CD14-positive monocyte (primary cell): ENCODE results near the gene XPR1. TPM values are rescaled to one million over a fixed set of nuclear protein-coding genes. Genes with fewer than 3 reads are reported as not detected.

Experiments used
- DNase-seq, 3 donors: peaks; one replicate each; pipeline ENCODE4 v3.0.0-alpha.2; 2011 to 2022
- H2AFZ ChIP-seq: 2 replicates; pipeline ENCODE4 v1.6.0; 2012; ENCODE audit warnings: mild to moderate bottlenecking, low read depth, low read length, inconsistent platforms; ENCODE audit not compliant: insufficient read depth, poor library complexity, severe bottlenecking
- H3K27ac ChIP-seq, 2 donors: 1 replicate in 1 of 2; 2 replicates in 1 of 2; pipeline ENCODE4 v1.5.1; 2012 to 2013; ENCODE audit warnings: low read length in 2 of 2, control low read depth in 1 of 2, inconsistent platforms in 1 of 2, low read depth in 1 of 2, mild to moderate bottlenecking in 1 of 2
- H3K27me3 ChIP-seq, 2 donors: one replicate each; pipeline versions ENCODE4 v1.6.0 to v1.6.1; 2011 to 2013; ENCODE audit warnings: low read length in 2 of 2; ENCODE audit not compliant: control insufficient read depth in 2 of 2, insufficient read depth in 2 of 2
- H3K36me3 ChIP-seq, 2 donors: replicated peaks in 1 of 2; 1 replicate in 1 of 2; 2 replicates in 1 of 2; pipeline versions ENCODE4 v1.5.1 to v1.6.1; 2012 to 2013; ENCODE audit warnings: low read length in 2 of 2, control low read depth in 1 of 2, inconsistent platforms in 1 of 2, mild to moderate bottlenecking in 1 of 2; ENCODE audit not compliant: insufficient read depth in 2 of 2, control insufficient read depth in 1 of 2
- H3K4me1 ChIP-seq, 2 donors: 1 replicate in 1 of 2; 2 replicates in 1 of 2; pipeline versions ENCODE4 v1.5.1 to v1.6.1; 2012 to 2013; ENCODE audit warnings: low read length in 2 of 2, control low read depth in 1 of 2, inconsistent platforms in 1 of 2, mild to moderate bottlenecking in 1 of 2, moderate library complexity in 1 of 2; ENCODE audit not compliant: insufficient read depth in 2 of 2, control insufficient read depth in 1 of 2
- H3K4me2 ChIP-seq: replicated peaks from 2 replicates; pipeline ENCODE3; 2012; ENCODE audit warnings: low read length, moderate library complexity, mild to moderate bottlenecking; ENCODE audit not compliant: poor library complexity, severe bottlenecking; ENCODE audit errors: extremely low read depth
- H3K4me3 ChIP-seq, 3 experiments: fragments of 200-600 bp in 1 of 3; sonication (generic) in 1 of 3; replicated peaks in 1 of 3; 1 replicate in 2 of 3; 2 replicates in 1 of 3; pipeline ENCODE4 v1.5.1; 2011 to 2013; ENCODE audit warnings: low read length in 3 of 3, mild to moderate bottlenecking in 3 of 3, control low read depth in 2 of 3, low read depth in 2 of 3, inconsistent platforms in 1 of 3, moderate library complexity in 1 of 3
- H3K79me2 ChIP-seq: 2 replicates; pipeline ENCODE4 v1.6.0; 2012; ENCODE audit warnings: mild to moderate bottlenecking, control low read depth, inconsistent platforms, low read length, moderate library complexity; ENCODE audit not compliant: insufficient read depth
- H3K9ac ChIP-seq: 2 replicates; pipeline ENCODE4 v1.6.0; 2017; ENCODE audit warnings: low read length, mild to moderate bottlenecking; ENCODE audit not compliant: insufficient read depth, poor library complexity, severe bottlenecking
- H3K9me3 ChIP-seq, 2 donors: replicated peaks in 1 of 2; 1 replicate in 1 of 2; 2 replicates in 1 of 2; pipeline versions ENCODE4 v1.5.1 to v1.6.1; 2012 to 2013; ENCODE audit warnings: low read length in 2 of 2, control low read depth in 1 of 2; ENCODE audit not compliant: control insufficient read depth in 1 of 2, insufficient read depth in 1 of 2
- H4K20me1 ChIP-seq: 2 replicates; pipeline ENCODE4 v1.6.0; 2012; ENCODE audit warnings: mild to moderate bottlenecking, low read length, control low read depth, moderate library complexity; ENCODE audit not compliant: insufficient read depth
- H3K27ac Mint-ChIP-seq, 7 donors: one replicate each; pipeline ENCODE4 v1.8.0; 2020; ENCODE audit warnings: mild to moderate bottlenecking in 7 of 7, mixed read lengths in 7 of 7, moderate library complexity in 6 of 7, inconsistent platforms in 2 of 7
- H3K27me3 Mint-ChIP-seq, 3 donors: one replicate each; pipeline ENCODE4 v1.8.0; 2021 to 2022; ENCODE audit warnings: low read depth in 3 of 3, mild to moderate bottlenecking in 3 of 3, mixed read lengths in 3 of 3, moderate library complexity in 3 of 3, inconsistent platforms in 1 of 3
- H3K36me3 Mint-ChIP-seq, 2 donors: one replicate each; pipeline ENCODE4 v1.8.0; 2020; ENCODE audit warnings: mixed read lengths in 2 of 2, inconsistent platforms in 1 of 2, mild to moderate bottlenecking in 1 of 2
- H3K4me1 Mint-ChIP-seq: one replicate; pipeline ENCODE4 v1.8.0; 2020; ENCODE audit warnings: mild to moderate bottlenecking, mixed read lengths
- H3K4me3 Mint-ChIP-seq, 2 donors: one replicate each; pipeline ENCODE4 v1.8.0; 2020; ENCODE audit warnings: mild to moderate bottlenecking in 2 of 2, mixed read lengths in 2 of 2, moderate library complexity in 1 of 2
- H3K9me3 Mint-ChIP-seq, 7 donors: one replicate each; pipeline ENCODE4 v1.8.0; 2020 to 2022; ENCODE audit warnings: mixed read lengths in 7 of 7, mild to moderate bottlenecking in 6 of 7, moderate library complexity in 6 of 7, inconsistent platforms in 2 of 7
- CTCF ChIP-seq: fragments of 200-600 bp; IDR thresholded peaks from one replicate; pipeline ENCODE4 v1.8.0; 2022; ENCODE audit warnings: antibody characterized with exemption, mild to moderate bottlenecking
- WGBS: methylation state at CpG from one replicate; pipeline ENCODE4 v1.1.5; 2013; ENCODE audit warnings: missing lambda C conversion rate; ENCODE audit not compliant: insufficient coverage; 5-methylcytosine and 5-hydroxymethylcytosine counted together
- intact Hi-C, 2 donors: fragments of 100-400 bp; cut with micrococcal nuclease; formaldehyde crosslinking; loops; one replicate each; pipeline versions ENCODE4 v1.15.0 to v1.15.1; 2023
- polyA plus RNA-seq, 3 donors: library from polyadenylated mRNA; depleted of rRNA in 1 of 3; unstranded in 2 of 3; stranded (reverse) in 1 of 3; fragments of 300-500 nt in 2 of 3; fragments of >200 nt in 1 of 3; fragmentation: Illumina TruSeq in 2 of 3; gene quantifications; 1 replicate in 2 of 3; 2 replicates in 1 of 3; pipeline ENCODE4 v1.2.3, GENCODE V29; 2012 to 2021

XPR1 gene
- polyA plus RNA-seq, 3 donors = 4.7 to 12.5 (median 8.7) TPM

GRCh38 chr1:180603850-180604226, 28.0 kb upstream of the XPR1 start:
- peaks cover 0 to 4% (median 2%) of the 10 kb centered on the region in 3 donors for H3K27me3 Mint-ChIP-seq
- no peak overlapping the region for H3K4me3 Mint-ChIP-seq
- H3K4me1 Mint-ChIP-seq = no peaks in the 10 kb centered on the region
- WGBS = 89% methylated on average over 1 of the region's 2 CpGs
- H3K9me3 ChIP-seq = no peaks in the 10 kb centered on the region
- no peak for DNase-seq
- no peaks in the 10 kb centered on the region for H4K20me1 ChIP-seq
- no peak for TF ChIP-seq CTCF
- no peaks in the 10 kb centered on the region for H3K4me1 ChIP-seq
- H3K4me3 ChIP-seq = no peak overlapping the region
- H3K27ac ChIP-seq = no peak overlapping the region
- H3K9ac ChIP-seq = no peak overlapping the region
- H3K36me3 ChIP-seq = no peaks in the 10 kb centered on the region
- peaks cover 0 to 2% (median 0%) of the 10 kb centered on the region in 7 donors for H3K9me3 Mint-ChIP-seq
- H3K79me2 ChIP-seq = no peaks in the 10 kb centered on the region
- H3K36me3 Mint-ChIP-seq = no peaks in the 10 kb centered on the region
- intact Hi-C loops = no loop called here
- no peaks in the 10 kb centered on the region for H3K27me3 ChIP-seq
- H3K27ac Mint-ChIP-seq = no peak overlapping the region
- H2AFZ ChIP-seq = no peak overlapping the region
- no peak overlapping the region for H3K4me2 ChIP-seq

- WGBS = 88% methylated on average over 1 of the region's 2 CpGs
- TF ChIP-seq CTCF = no peak
- H3K4me1 ChIP-seq = peaks cover 0 to 4% of the 10 kb centered on the region in 2 donors
- H3K4me3 ChIP-seq = no peak overlapping the region
- no peaks in the 10 kb centered on the region for H3K9me3 ChIP-seq
- Mint-ChIP-seq H3K27me3 (peaks cover 0 to 4% (median 2%) of the 10 kb centered on the region in 3 donors), H3K4me3 (no peak overlapping the region), H3K36me3 (peaks cover 0 to 2% of the 10 kb centered on the region in 2 donors), H3K4me1 (peaks cover 11% of the 10 kb centered on the region), H3K9me3 (peaks cover 0 to 2% (median 0%) of the 10 kb centered on the region in 7 donors), H3K27ac (no peak overlapping the region)
- H4K20me1 ChIP-seq = no peaks in the 10 kb centered on the region
- no peak overlapping the region for H3K4me2 ChIP-seq
- no peaks in the 10 kb centered on the region for H3K79me2 ChIP-seq
- no peaks in the 10 kb centered on the region for H3K36me3 ChIP-seq
- H3K27ac ChIP-seq = no peak overlapping the region
- no peak overlapping the region for H3K9ac ChIP-seq
- intact Hi-C loops = no loop called here
- H3K27me3 ChIP-seq = no peaks in the 10 kb centered on the region
- no peak for DNase-seq
- H2AFZ ChIP-seq = no peak overlapping the region
Measured at GRCh38 chr1:180606155-180606554, 25.7 kb upstream of the XPR1 start.
